Hepatic stellate cell (primary cell): ENCODE measurements around the gene DIAPH2.

Experiments used
- DNase-seq: peaks from one replicate; pipeline ENCODE4 v3.0.0; 2011; ENCODE audit warnings: low spot score

The DIAPH2 gene

GRCh38 chrX:97189668-97190067, 505.0 kb downstream of the DIAPH2 start:
- DNase-seq = no peak

- DNase-seq = no peak
Measured at GRCh38 chrX:97199501-97199900, 514.9 kb downstream of the DIAPH2 start.

DNA sequence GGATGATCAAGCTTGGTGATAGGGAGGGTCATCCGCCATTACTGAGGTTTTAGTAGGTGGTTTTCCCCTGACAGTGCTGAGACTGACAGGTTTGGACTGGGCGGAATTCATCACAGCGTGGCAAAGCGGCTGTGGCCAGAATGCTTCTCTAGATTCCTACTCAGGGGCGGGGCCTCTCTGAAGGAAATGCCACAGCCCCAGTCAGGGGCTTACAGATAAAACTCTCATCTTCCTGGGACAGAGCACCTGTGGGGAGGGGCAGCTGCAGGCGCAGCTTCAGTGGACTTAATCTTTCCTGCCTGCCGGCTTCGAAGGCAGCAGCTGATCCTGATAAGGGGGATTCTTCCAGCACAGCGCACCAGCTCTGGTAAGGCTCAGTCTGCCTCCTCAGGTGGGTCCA, 515.8 kb downstream of the DIAPH2 start:
- no peak for DNase-seq

- DNase-seq = no peak
Measured at GRCh38 chrX:97210501-97210900, 525.9 kb downstream of the DIAPH2 start.

DNA sequence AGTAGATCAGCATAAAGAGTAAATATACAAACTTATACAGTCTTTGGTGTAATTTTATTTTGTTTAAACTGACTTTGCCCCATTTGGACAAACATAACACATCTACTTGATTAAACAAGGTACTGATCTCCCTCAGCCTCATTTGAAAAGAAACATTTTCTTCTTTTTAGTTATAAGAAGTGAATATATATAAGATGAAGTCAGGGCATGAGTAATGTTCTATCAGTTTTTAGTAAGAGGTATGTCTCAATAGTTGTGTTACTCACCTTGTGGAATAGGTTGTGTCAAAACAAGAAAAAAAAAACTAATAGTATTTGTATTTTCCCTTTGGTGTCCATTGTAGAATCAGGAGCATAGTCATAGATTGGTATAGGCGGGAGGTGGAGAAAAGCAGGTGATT, 526.4 kb downstream of the DIAPH2 start:
- no peak for DNase-seq

GRCh38 chrX:97215186-97215585, 530.5 kb downstream of the DIAPH2 start:
- no peak for DNase-seq

DNA sequence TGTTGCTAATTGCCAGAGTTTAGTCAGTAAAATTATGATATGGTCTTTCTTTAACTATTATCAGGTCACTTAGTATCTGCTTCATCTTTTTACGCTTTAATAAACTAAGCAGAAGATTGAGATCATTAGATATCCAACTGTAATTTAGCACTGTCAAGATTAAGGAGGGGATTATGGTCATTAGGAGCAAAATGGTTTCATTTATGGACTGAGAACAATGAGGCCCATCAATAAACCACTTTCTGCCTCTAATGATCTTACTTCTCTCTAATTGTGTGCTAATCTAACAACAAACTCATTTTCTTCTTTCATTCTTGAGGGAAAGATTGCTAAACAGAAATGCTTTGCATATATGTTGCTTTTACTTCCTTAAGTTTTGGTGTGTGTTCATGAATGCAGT, 539.5 kb downstream of the DIAPH2 start:
- DNase-seq = no peak

DNA sequence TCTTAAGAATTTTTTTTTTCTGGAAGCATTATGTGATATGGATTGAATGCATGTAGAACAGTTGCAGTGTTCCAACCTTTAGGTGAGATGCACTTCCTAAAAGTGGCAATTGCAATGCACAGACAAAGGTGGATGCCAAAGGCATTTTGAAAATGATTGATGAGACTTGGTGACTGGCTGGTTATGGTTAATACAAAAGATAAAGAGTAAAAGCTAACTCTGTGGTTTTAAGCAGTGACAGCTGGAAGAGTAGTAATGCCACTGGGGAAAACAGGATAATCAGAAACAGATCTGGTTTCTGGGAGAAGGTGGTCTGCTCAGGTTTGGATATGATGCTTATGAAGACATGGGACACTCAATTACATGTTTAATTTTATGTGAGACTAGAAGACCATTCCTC, 544.7 kb downstream of the DIAPH2 start:
- DNase-seq = no peak

DNA sequence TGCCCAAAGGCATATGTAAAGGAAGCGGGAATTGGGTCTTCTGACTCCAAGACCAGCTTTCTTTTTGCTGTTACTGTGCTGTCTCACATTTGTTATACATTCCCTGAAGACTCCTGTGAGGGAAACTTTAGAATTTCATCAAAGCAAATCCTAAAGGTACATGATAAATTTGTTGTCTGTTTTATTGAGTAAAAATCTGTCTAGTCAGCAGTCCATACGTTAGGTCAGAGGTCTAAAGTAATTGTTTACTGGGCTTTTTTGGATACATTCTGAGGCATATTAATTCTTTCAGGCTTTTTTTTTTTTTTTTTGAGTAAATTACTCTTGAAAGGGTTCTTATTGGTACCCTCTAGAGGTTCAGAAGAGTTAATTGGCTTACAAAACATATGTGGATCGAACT, 546.3 kb downstream of the DIAPH2 start:
- DNase-seq = no peak

DNA sequence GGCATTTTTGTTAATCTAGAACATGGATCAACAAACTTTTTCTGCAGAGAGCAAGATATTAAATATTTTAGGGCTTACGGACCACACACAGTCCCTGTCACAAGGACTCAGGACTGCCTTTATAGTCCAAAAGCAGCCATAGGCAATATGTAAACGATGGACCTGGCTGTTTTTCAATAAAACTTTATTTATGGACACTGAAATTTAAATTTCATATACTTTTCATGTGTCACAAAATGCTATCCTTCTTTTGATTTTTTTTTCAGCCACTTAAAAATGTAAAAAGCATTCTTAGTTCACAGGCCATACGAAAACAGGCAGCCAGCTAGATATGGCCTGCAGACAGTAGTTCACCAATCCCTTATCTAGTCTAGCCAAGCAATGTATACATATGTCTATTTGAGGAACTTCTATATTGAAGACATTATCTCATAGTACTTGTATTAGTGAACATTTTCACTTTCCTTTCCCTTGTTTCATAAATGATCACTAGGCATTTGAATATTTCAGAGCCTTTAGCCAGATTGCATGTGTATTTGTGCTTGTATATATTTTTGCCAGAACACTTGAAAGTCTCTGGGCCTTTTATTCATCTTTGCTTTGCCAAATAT, 549.9 kb downstream of the DIAPH2 start:
- no peak for DNase-seq

- no peak for DNase-seq
Measured at GRCh38 chrX:97238632-97239031, 554.0 kb downstream of the DIAPH2 start.

- no peak for DNase-seq
Measured at GRCh38 chrX:97252111-97252510, 567.5 kb downstream of the DIAPH2 start.

DNA sequence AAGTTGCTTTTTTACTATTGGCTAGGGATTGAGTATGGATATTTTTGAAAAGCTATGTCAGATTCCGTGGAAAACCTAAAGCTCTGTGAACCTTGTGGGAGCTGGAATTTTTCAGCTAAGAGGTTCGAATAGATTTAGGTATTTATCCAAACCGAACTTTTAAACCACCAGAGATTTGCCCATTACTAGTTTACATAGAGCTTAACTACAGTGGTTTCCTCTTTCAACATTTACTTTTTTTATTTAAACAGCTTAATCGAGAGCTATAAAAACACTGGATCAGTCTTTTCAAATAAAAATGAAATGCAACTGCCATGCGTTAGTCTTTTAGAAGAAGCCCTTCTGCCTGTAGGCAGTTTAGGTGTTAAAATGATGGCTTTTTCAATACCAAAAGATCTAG, 576.0 kb downstream of the DIAPH2 start:
- DNase-seq = no peak

DNA sequence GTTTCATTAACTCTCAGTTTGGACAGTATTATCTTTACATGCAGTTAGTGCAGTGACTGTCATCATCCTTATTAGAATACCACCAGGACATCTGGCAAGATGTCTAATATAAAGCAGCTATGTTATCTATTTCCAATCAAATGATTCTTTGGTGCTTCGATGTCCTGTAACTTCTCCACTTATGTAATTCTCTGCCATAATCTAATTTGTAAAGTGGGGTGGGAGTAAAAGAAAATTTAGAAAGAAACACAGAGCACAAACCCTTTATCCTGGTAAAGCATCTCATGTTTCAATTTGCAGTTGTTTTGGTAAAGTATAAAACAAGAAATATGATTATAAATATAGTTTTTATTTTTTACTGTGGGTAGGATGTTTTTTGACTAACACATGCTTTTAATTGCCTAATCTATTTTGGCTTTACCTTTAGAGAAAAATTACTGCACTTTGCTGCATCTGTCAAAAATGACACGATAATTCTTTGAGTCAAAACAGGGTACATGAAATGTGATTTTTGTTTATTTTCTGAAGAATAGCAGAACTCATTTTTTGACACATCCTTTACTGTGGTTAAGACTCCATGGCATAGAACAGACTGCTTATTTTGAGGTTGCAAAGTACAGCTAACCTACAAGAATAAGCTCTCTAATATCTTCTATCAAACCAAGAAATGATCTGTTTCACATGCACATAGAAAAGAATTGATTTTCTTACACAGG, 581.9 kb downstream of the DIAPH2 start:
- no peak for DNase-seq

- DNase-seq = no peak
Measured at GRCh38 chrX:97267396-97268181, 582.9 kb downstream of the DIAPH2 start.

GRCh38 chrX:97268182-97268680, 583.6 kb downstream of the DIAPH2 start:
- DNase-seq = no peak

DNA sequence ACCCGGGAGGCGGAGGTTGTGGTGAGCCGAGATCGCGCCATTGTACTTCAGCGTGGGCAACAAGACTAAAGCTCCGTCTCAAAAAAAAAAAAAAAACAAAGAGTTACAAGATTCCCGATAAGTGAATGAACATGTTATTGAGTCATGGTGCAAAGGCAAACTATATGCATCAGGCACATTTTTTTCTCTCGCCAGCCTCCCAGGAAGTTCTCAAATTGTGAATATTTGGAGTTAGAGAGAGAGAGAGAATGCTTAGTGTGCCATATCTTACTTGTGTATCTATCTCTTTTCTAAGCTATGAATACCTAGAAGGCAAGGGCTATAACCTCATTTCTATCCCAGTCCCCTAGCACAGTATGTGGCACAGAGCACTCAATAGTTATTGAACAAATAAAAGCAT, 599.9 kb downstream of the DIAPH2 start:
- DNase-seq = no peak

GRCh38 chrX:97290199-97290598, 605.6 kb downstream of the DIAPH2 start:
- DNase-seq = no peak

DNA sequence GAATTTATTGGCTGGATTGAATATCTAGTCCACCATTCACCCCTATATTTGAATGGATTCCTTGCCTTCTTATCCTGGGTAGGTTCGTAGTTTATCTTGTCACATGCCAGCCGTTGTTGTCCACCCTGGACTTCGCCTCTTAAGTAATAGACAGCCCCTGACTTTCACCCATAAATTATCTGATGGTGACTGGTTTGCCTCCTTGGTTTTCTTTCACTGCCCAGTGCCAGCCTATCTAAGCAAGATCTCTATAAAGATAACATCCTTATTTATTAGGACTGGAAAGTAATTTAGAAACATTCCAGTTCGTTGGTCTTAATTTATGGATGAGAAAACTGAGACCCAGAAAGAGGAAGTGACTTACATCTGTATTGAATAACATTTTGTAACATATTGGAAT, 609.4 kb downstream of the DIAPH2 start:
- no peak for DNase-seq

- DNase-seq = no peak
Measured at GRCh38 chrX:97295954-97296353, 611.3 kb downstream of the DIAPH2 start.

- no peak for DNase-seq
Measured at GRCh38 chrX:97306771-97307470, 622.3 kb downstream of the DIAPH2 start.

- DNase-seq = no peak
Measured at GRCh38 chrX:97308171-97308570, 623.5 kb downstream of the DIAPH2 start.
